Esophagus muscularis mucosa (tissue), 4 donors: ENCODE results near the gene ADAM33. TPM values are rescaled to one million over a fixed set of nuclear protein-coding genes. Genes with fewer than 3 reads are reported as not detected.

Experiments
- DNase-seq: peaks from one replicate; pipeline ENCODE4 v3.0.0-alpha.2; 2017; ENCODE audit errors: extremely low spot score
- H3K27ac ChIP-seq, 4 donors: fragments of 200-600 bp; sonication (generic); replicated peaks in 1 of 4; 1 replicate in 3 of 4; 2 replicates in 1 of 4; pipeline ENCODE4 v1.5.1; 2016 to 2019; ENCODE audit warnings: mild to moderate bottlenecking in 1 of 4
- H3K27me3 ChIP-seq, 4 donors: fragments of 200-600 bp; sonication (generic); one replicate each; pipeline versions ENCODE4 v1.5.1 to v1.6.0; 2016 to 2019
- H3K36me3 ChIP-seq, 4 donors: fragments of 200-600 bp; sonication (generic); one replicate each; pipeline ENCODE4 v1.5.1; 2016 to 2019
- H3K4me1 ChIP-seq, 4 donors: fragments of 200-600 bp; sonication (generic); one replicate each; pipeline ENCODE4 v1.5.1; 2016 to 2019
- H3K4me3 ChIP-seq, 4 donors: fragments of 200-600 bp; sonication (generic); 1 replicate in 2 of 4; 2 replicates in 2 of 4; pipeline ENCODE4 v1.5.1; 2016 to 2019; ENCODE audit warnings: mild to moderate bottlenecking in 4 of 4, moderate library complexity in 1 of 4
- H3K9me3 ChIP-seq, 4 donors: fragments of 200-600 bp; sonication (generic); 1 replicate in 3 of 4; 2 replicates in 1 of 4; pipeline ENCODE4 v1.5.1; 2016 to 2019
- CTCF ChIP-seq, 3 experiments: fragments of 200-600 bp in 2 of 3; fragments of 450-650 bp in 1 of 3; sonication (generic) in 2 of 3; IDR thresholded peaks; one replicate each; pipeline ENCODE4 v1.5.1; 2017 to 2019; ENCODE audit warnings: antibody characterized with exemption in 3 of 3, mild to moderate bottlenecking in 2 of 3, moderate library complexity in 1 of 3
- EP300 ChIP-seq: sonication (generic); formaldehyde crosslinking; IDR thresholded peaks from one replicate; pipeline ENCODE4 v1.6.1; 2017; ENCODE audit warnings: antibody characterized with exemption
- POLR2A ChIP-seq: fragments of 450-650 bp; IDR thresholded peaks from one replicate; pipeline ENCODE4 v1.6.1; 2017; ENCODE audit warnings: antibody characterized with exemption, moderate library complexity, mild to moderate bottlenecking, low read depth
- POLR2AphosphoS5 ChIP-seq, 2 donors: sonication (generic); formaldehyde crosslinking; IDR thresholded peaks; one replicate each; pipeline ENCODE4 v1.6.1; 2017; ENCODE audit warnings: antibody characterized with exemption in 2 of 2
- WGBS: methylation state at CpG from one replicate; pipeline ENCODE4 v1.1.5; 2018; 5-methylcytosine and 5-hydroxymethylcytosine counted together
- intact Hi-C: fragments of 100-400 bp; cut with DNase I; formaldehyde crosslinking; loops from one replicate; pipeline ENCODE4 v1.15.1; 2023
- total RNA-seq, 4 donors: library from RNA; depleted of rRNA; stranded (reverse); fragments of >200 nt; gene quantifications; one replicate each; pipeline versions ENCODE4 v1.1.0 to v1.2.1, GENCODE V29; 2016

The ADAM33 gene
- total RNA-seq, 4 donors from 2014 or later, result 45.4 to 144 (median 64.4) TPM

DNA sequence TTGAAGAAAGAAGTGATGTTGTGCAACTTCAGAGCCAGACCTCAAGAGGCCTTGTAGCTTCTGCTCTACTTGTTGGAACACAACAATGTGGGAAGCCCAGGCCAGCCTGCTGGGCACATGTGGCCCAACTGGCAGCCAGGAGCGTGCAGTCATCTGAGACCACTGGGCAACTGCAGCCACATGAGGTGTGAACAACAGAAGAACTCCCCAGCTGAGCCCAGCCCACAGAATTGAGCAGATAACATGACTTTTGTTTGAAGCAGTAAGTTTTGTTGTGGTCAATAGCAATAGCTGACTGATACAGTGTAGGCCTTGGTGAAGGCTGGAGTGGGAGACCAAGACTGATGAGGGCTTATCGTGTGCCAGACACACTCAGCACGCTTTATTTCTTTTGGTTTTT is 8.6 kb upstream of the ADAM33 start:
- H3K27ac ChIP-seq, result no peak overlapping the region
- 92% methylated on average over 3 of the region's 3 CpGs for WGBS
- H3K27me3 ChIP-seq, result no peaks in the 10 kb centered on the region
- H3K4me3 ChIP-seq, result no peak overlapping the region
- TF ChIP-seq POLR2A, result no peak
- TF ChIP-seq CTCF (IDR thresholded peaks at IDR 0.05), result no peak
- no peaks in the 10 kb centered on the region for H3K36me3 ChIP-seq
- DNase-seq, result no peak
- peaks cover 12 to 24% (median 20%) of the 10 kb centered on the region in 4 donors for H3K4me1 ChIP-seq
- no peaks in the 10 kb centered on the region for H3K9me3 ChIP-seq
- intact Hi-C loops, result no loop called here

GRCh38 chr20:3689978-3690377 is 8.2 kb upstream of the ADAM33 start:
- H3K9me3 ChIP-seq, result no peaks in the 10 kb centered on the region
- peaks cover 12 to 29% (median 20%) of the 10 kb centered on the region in 4 donors for H3K4me1 ChIP-seq
- intact Hi-C loops, result no loop called here
- H3K4me3 ChIP-seq, result no peak overlapping the region
- TF ChIP-seq CTCF (IDR thresholded peaks at IDR 0.05), result no peak
- no peak for TF ChIP-seq POLR2A
- no peak for TF ChIP-seq POLR2AphosphoS5 (IDR thresholded peaks at IDR 0.05)
- TF ChIP-seq EP300, result no peak
- H3K27ac ChIP-seq, result no peak overlapping the region
- WGBS, result 93% methylated on average over 8 of the region's 11 CpGs
- no peaks in the 10 kb centered on the region for H3K36me3 ChIP-seq
- H3K27me3 ChIP-seq, result no peaks in the 10 kb centered on the region
- DNase-seq, result no peak

- H3K27ac ChIP-seq, result peak overlapping the region; percentile 69 to 84 (median 73)
- intact Hi-C loops, result no loop called here
Observed at GRCh38 chr20:3687655-3688054, 5.8 kb upstream of the ADAM33 start.

GRCh38 chr20:3686867-3687321 is 5.1 kb upstream of the ADAM33 start:
- peaks cover 0 to 5% (median 0%) of the 10 kb centered on the region in 4 donors for H3K27me3 ChIP-seq
- no peaks in the 10 kb centered on the region for H3K9me3 ChIP-seq
- 26% methylated on average over 9 of the region's 9 CpGs for WGBS
- peaks cover 18 to 39% (median 30%) of the 10 kb centered on the region in 4 donors for H3K4me1 ChIP-seq
- intact Hi-C loops, result no loop called here
- peak overlapping the region; percentile 69 to 84 (median 73) for H3K27ac ChIP-seq
- H3K4me3 ChIP-seq, result peak overlapping the region in 1 of 4 donors; percentile 13
- peak; percentile 95 for DNase-seq
- no peaks in the 10 kb centered on the region for H3K36me3 ChIP-seq
- TF ChIP-seq EP300 (no peak), POLR2AphosphoS5 (IDR thresholded peaks at IDR 0.05) (peak; percentile 70 to 86)

More at GRCh38 chr20:3687655-3688054, 5.8 kb upstream of the ADAM33 start:
- no peak for DNase-seq
- H3K36me3 ChIP-seq, result no peaks in the 10 kb centered on the region
- TF ChIP-seq CTCF (IDR thresholded peaks at IDR 0.05) (peak in 1 of 3 experiments; percentile 13), POLR2AphosphoS5 (IDR thresholded peaks at IDR 0.05) (peak in 1 of 2 donors; percentile 33), EP300 (no peak), POLR2A (no peak)
- H3K27me3 ChIP-seq, result no peaks in the 10 kb centered on the region
- no peaks in the 10 kb centered on the region for H3K9me3 ChIP-seq
- H3K4me1 ChIP-seq, result peaks cover 12 to 31% (median 23%) of the 10 kb centered on the region in 4 donors
- 61% methylated on average over 2 of the region's 2 CpGs for WGBS
- no peak overlapping the region for H3K4me3 ChIP-seq

DNA sequence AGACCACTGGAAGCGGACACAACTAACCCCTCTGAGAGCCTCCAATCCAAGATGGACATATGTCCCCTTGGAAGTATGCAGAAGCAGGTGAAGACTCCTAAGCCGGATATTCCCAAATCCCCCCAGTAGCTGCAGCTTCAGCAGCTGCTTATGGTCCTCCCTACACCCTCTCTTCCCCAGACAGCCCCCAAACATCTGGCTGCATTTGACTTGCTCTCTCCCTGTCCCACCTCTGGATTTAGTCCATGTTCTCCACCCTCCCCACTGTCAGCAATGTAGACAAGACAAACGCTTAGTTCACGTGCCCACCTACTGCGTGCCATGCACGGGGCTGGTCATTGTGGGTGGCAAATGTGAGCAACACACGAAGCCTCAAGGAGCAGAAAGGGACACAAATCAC is 4.6 kb upstream of the ADAM33 start:
- Histone ChIP-seq H3K27me3 (peaks cover 0 to 10% (median 0%) of the 10 kb centered on the region in 4 donors), H3K27ac (peak overlapping the region; percentile 69 to 84 (median 73)), H3K36me3 (no peaks in the 10 kb centered on the region), H3K4me1 (peaks cover 21 to 43% (median 34%) of the 10 kb centered on the region in 4 donors), H3K9me3 (no peaks in the 10 kb centered on the region), H3K4me3 (no peak overlapping the region)
- 44% methylated on average over 5 of the region's 7 CpGs for WGBS
- TF ChIP-seq POLR2A, result no peak
- no peak for TF ChIP-seq CTCF (IDR thresholded peaks at IDR 0.05)
- DNase-seq, result no peak
- intact Hi-C loops, result no loop called here
